Measurements from ENCODE around the gene C1orf232. TPM values are rescaled to one million over a fixed set of nuclear protein-coding genes. Genes with fewer than 3 reads are reported as not detected.

C1orf232 gene
- total and polyA plus RNA-seq, 9 of the 15 experiments (the other 6 are each of a cell fraction or from before 2014, with no cell fraction given): not detected

DNA sequence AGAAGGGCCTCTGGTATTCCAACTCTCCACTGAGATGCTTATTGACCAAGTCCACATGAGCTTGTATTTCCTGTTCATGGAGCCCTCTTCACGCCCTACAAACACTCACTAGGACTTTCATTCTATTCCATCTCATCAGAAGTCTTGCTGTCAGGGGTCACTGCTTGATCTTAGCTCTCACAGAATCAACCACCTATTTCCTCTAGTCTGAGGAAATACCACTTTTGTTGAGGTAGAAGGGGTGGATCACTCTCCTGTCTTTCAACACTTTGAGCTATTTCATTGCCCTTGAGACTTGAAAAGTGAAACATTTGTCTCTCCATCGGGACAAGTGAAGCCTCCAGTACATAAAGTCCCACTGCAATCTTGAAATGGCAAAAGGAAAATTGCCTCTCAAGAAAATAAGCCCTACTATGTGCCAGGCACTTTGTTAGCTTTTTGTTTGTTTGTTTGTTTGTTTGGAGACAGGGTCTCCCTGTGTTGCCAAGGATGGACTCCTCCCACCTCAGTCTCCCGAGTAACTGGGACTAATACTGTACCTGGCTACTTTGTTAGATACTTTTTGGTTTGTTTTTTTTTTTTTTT, 29.7 kb downstream of the C1orf232 start (continued):
- TF ChIP-seq, protein P1, sequence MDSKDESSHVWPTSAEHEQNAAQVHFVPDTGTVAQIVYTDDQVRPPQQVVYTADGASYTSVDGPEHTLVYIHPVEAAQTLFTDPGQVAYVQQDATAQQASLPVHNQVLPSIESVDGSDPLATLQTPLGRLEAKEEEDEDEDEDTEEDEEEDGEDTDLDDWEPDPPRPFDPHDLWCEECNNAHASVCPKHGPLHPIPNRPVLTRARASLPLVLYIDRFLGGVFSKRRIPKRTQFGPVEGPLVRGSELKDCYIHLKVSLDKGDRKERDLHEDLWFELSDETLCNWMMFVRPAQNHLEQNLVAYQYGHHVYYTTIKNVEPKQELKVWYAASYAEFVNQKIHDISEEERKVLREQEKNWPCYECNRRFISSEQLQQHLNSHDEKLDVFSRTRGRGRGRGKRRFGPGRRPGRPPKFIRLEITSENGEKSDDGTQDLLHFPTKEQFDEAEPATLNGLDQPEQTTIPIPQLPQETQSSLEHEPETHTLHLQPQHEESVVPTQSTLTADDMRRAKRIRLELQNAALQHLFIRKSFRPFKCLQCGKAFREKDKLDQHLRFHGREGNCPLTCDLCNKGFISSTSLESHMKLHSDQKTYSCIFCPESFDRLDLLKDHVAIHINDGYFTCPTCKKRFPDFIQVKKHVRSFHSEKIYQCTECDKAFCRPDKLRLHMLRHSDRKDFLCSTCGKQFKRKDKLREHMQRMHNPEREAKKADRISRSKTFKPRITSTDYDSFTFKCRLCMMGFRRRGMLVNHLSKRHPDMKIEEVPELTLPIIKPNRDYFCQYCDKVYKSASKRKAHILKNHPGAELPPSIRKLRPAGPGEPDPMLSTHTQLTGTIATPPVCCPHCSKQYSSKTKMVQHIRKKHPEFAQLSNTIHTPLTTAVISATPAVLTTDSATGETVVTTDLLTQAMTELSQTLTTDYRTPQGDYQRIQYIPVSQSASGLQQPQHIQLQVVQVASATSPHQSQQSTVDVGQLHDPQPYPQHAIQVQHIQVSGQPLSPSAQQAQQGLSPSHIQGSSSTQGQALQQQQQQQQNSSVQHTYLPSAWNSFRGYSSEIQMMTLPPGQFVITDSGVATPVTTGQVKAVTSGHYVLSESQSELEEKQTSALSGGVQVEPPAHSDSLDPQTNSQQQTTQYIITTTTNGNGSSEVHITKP (IDR thresholded peaks at IDR 0.05; ENCODE audit: partially characterized antibody): peak; percentile 99
- TF ChIP-seq NR2C2 (CRISPR knock-in tag; IDR thresholded peaks at IDR 0.05) (no peak), NR2C2 (tag; IDR thresholded peaks at IDR 0.05) (no peak), ELF1 (tag; IDR thresholded peaks at IDR 0.05) (no peak), SMARCE1 (IDR thresholded peaks at IDR 0.05) (no peak), CBX5 (IDR thresholded peaks at IDR 0.05; ENCODE audit: borderline replicate concordance, low read depth) (no peak), SNRNP70 (optimal IDR thresholded peaks at IDR 0.05; ENCODE audit: low read depth, low read length) (no peak), ZBTB7A (IDR thresholded peaks at IDR 0.05; ENCODE audit: borderline replicate concordance, control insufficient read depth, low read depth, low read length) (no peak), SRF (CRISPR knock-in tag; IDR thresholded peaks at IDR 0.05) (no peak), FOXP4 (CRISPR knock-in tag; IDR thresholded peaks at IDR 0.05; ENCODE audit: borderline replicate concordance) (no peak)
- TF ChIP-seq, protein P2, sequence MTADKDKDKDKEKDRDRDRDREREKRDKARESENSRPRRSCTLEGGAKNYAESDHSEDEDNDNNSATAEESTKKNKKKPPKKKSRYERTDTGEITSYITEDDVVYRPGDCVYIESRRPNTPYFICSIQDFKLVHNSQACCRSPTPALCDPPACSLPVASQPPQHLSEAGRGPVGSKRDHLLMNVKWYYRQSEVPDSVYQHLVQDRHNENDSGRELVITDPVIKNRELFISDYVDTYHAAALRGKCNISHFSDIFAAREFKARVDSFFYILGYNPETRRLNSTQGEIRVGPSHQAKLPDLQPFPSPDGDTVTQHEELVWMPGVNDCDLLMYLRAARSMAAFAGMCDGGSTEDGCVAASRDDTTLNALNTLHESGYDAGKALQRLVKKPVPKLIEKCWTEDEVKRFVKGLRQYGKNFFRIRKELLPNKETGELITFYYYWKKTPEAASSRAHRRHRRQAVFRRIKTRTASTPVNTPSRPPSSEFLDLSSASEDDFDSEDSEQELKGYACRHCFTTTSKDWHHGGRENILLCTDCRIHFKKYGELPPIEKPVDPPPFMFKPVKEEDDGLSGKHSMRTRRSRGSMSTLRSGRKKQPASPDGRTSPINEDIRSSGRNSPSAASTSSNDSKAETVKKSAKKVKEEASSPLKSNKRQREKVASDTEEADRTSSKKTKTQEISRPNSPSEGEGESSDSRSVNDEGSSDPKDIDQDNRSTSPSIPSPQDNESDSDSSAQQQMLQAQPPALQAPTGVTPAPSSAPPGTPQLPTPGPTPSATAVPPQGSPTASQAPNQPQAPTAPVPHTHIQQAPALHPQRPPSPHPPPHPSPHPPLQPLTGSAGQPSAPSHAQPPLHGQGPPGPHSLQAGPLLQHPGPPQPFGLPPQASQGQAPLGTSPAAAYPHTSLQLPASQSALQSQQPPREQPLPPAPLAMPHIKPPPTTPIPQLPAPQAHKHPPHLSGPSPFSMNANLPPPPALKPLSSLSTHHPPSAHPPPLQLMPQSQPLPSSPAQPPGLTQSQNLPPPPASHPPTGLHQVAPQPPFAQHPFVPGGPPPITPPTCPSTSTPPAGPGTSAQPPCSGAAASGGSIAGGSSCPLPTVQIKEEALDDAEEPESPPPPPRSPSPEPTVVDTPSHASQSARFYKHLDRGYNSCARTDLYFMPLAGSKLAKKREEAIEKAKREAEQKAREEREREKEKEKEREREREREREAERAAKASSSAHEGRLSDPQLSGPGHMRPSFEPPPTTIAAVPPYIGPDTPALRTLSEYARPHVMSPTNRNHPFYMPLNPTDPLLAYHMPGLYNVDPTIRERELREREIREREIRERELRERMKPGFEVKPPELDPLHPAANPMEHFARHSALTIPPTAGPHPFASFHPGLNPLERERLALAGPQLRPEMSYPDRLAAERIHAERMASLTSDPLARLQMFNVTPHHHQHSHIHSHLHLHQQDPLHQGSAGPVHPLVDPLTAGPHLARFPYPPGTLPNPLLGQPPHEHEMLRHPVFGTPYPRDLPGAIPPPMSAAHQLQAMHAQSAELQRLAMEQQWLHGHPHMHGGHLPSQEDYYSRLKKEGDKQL (CRISPR knock-in tag; IDR thresholded peaks at IDR 0.05; ENCODE audit: borderline replicate concordance): no peak
- TF ChIP-seq, protein P3, sequence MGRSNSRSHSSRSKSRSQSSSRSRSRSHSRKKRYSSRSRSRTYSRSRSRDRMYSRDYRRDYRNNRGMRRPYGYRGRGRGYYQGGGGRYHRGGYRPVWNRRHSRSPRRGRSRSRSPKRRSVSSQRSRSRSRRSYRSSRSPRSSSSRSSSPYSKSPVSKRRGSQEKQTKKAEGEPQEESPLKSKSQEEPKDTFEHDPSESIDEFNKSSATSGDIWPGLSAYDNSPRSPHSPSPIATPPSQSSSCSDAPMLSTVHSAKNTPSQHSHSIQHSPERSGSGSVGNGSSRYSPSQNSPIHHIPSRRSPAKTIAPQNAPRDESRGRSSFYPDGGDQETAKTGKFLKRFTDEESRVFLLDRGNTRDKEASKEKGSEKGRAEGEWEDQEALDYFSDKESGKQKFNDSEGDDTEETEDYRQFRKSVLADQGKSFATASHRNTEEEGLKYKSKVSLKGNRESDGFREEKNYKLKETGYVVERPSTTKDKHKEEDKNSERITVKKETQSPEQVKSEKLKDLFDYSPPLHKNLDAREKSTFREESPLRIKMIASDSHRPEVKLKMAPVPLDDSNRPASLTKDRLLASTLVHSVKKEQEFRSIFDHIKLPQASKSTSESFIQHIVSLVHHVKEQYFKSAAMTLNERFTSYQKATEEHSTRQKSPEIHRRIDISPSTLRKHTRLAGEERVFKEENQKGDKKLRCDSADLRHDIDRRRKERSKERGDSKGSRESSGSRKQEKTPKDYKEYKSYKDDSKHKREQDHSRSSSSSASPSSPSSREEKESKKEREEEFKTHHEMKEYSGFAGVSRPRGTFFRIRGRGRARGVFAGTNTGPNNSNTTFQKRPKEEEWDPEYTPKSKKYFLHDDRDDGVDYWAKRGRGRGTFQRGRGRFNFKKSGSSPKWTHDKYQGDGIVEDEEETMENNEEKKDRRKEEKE (IDR thresholded peaks at IDR 0.05; ENCODE audit: borderline replicate concordance in 1 of 2, control insufficient read depth in 1 of 2, low read depth in 2 of 2, low read length in 1 of 2): 0 out of 4 replicates have a peak, but pooled peaks of 1 of the 2 experiments have one; percentile 67
